Endodermal cell (in vitro differentiated cells): Measurements from ENCODE around the gene BGN. TPM values are rescaled to one million over a fixed set of nuclear protein-coding genes. Genes with fewer than 3 reads are reported as not detected.

Experiments
- DNase-seq: peaks from one replicate; pipeline ENCODE4 v3.0.0-alpha.2; 2017
- H3K27ac ChIP-seq: 2 replicates; pipeline ENCODE4 v1.5.1; 2013; ENCODE audit warnings: mild to moderate bottlenecking, low read depth, low read length, moderate library complexity
- H3K27me3 ChIP-seq: 2 replicates; pipeline ENCODE4 v1.6.1; 2013; ENCODE audit warnings: mild to moderate bottlenecking, low read length, moderate library complexity; ENCODE audit not compliant: insufficient read depth, control insufficient read depth, poor library complexity, severe bottlenecking
- H3K36me3 ChIP-seq: 2 replicates; pipeline ENCODE4 v1.7.0; 2013; ENCODE audit warnings: mild to moderate bottlenecking, low read length, moderate library complexity; ENCODE audit not compliant: control insufficient read depth, insufficient read depth
- H3K4me1 ChIP-seq: one replicate; pipeline ENCODE4 v1.7.0; 2013; ENCODE audit warnings: low read length; ENCODE audit not compliant: control insufficient read depth, insufficient read depth
- H3K4me3 ChIP-seq: 2 replicates; pipeline ENCODE4 v1.5.1; 2013; ENCODE audit warnings: mild to moderate bottlenecking, low read length, moderate library complexity
- H3K9ac ChIP-seq: 2 replicates; pipeline ENCODE4 v1.6.1; 2013; ENCODE audit warnings: mild to moderate bottlenecking, low read length, moderate library complexity; ENCODE audit not compliant: poor library complexity, severe bottlenecking; ENCODE audit errors: extremely low read depth
- H3K9me3 ChIP-seq: 2 replicates; pipeline ENCODE4 v1.6.1; 2013; ENCODE audit warnings: mild to moderate bottlenecking, low read length, moderate library complexity; ENCODE audit not compliant: control insufficient read depth
- H3K27ac Mint-ChIP-seq: 2 replicates; pipeline ENCODE4 v1.8.0; 2020; ENCODE audit warnings: mixed read lengths
- H3K27me3 Mint-ChIP-seq: 2 replicates; pipeline ENCODE4 v1.8.0; 2021; ENCODE audit warnings: mild to moderate bottlenecking, mixed read lengths; ENCODE audit not compliant: insufficient read depth
- H3K36me3 Mint-ChIP-seq: 2 replicates; pipeline ENCODE4 v1.8.0; 2020; ENCODE audit warnings: low read depth, mixed read lengths
- H3K4me1 Mint-ChIP-seq: 2 replicates; pipeline ENCODE4 v1.8.0; 2020; ENCODE audit warnings: mixed read lengths
- H3K4me3 Mint-ChIP-seq: 2 replicates; pipeline ENCODE4 v1.8.0; 2020; ENCODE audit warnings: mild to moderate bottlenecking, moderate library complexity, mixed read lengths
- H3K9me3 Mint-ChIP-seq: 2 replicates; pipeline ENCODE4 v1.8.0; 2020; ENCODE audit warnings: mild to moderate bottlenecking, mixed read lengths
- WGBS, 2 experiments: methylation state at CpG; one replicate each; pipeline versions ENCODE4 v1.1.5 to v1.1.7; 2013; ENCODE audit warnings: missing lambda C conversion rate in 2 of 2, mixed read lengths in 1 of 2; ENCODE audit not compliant: insufficient coverage in 1 of 2, insufficient read length in 1 of 2; 5-methylcytosine and 5-hydroxymethylcytosine counted together
- total RNA-seq, 2 donors: library from RNA; stranded (reverse); fragmentation: NEBNext Ultra II Directional in 1 of 2; extraction: Animal tissue kit (Norgen Biotek cat#: 25700) in 1 of 2; gene quantifications; 2 replicates in 1 of 2; 3 replicates in 1 of 2; pipeline ENCODE4 v1.2.1, GENCODE V29; 2021
- TF ChIP-seq, protein P1 (sequence below): fragments of 200-600 bp; sonication (generic); conservative IDR thresholded peaks from 2 replicates; pipeline ENCODE4 v1.5.0; 2021; ENCODE audit warnings: antibody characterized with exemption, mild to moderate bottlenecking

Gene BGN
- total RNA-seq, 2 donors from 2014 or later = 1.2 to 1.6 TPM

DNA sequence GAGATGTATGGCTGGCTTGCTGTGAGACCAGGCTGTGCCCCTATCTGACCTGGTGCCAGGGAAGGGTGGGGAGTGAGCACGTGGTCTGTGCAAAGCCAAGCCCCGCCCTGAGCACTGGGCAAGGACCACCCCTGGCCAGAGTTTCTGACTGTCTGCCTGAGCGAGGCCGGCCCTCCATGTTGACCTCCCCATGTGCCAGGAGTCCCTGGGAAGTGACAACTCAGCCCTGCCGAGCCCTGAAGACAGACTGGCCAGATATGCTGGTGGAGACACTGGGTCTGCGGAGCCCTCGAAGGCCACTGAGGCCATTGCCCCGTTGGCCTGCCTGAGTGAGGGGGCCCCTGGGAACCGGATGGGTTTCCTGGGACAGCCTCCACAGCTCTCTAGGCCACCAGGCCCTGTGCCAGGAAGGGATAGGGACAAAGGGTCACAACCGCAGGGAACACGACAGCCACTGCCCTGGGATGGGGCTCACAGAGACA lies 7.1 kb upstream of the BGN start:
- H3K4me3 Mint-ChIP-seq = no peak overlapping the region
- no peaks in the 10 kb centered on the region for H3K36me3 Mint-ChIP-seq
- no peak overlapping the region for H3K27ac Mint-ChIP-seq
- peaks cover 45% of the 10 kb centered on the region for H3K9me3 Mint-ChIP-seq
- H3K9ac ChIP-seq = no peak overlapping the region
- H3K4me3 ChIP-seq = no peak overlapping the region
- H3K27me3 ChIP-seq = no peaks in the 10 kb centered on the region
- peaks cover 2% of the 10 kb centered on the region for H3K27me3 Mint-ChIP-seq
- TF ChIP-seq, protein P1, sequence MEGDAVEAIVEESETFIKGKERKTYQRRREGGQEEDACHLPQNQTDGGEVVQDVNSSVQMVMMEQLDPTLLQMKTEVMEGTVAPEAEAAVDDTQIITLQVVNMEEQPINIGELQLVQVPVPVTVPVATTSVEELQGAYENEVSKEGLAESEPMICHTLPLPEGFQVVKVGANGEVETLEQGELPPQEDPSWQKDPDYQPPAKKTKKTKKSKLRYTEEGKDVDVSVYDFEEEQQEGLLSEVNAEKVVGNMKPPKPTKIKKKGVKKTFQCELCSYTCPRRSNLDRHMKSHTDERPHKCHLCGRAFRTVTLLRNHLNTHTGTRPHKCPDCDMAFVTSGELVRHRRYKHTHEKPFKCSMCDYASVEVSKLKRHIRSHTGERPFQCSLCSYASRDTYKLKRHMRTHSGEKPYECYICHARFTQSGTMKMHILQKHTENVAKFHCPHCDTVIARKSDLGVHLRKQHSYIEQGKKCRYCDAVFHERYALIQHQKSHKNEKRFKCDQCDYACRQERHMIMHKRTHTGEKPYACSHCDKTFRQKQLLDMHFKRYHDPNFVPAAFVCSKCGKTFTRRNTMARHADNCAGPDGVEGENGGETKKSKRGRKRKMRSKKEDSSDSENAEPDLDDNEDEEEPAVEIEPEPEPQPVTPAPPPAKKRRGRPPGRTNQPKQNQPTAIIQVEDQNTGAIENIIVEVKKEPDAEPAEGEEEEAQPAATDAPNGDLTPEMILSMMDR = no peak
- no peaks in the 10 kb centered on the region for H3K9me3 ChIP-seq
- DNase-seq = no peak
- WGBS, 2 experiments = 91 to 100% methylated on average over 2 to 11 of the region's 11 CpGs
- no peaks in the 10 kb centered on the region for H3K36me3 ChIP-seq
- no peak overlapping the region for H3K27ac ChIP-seq
- no peaks in the 10 kb centered on the region for H3K4me1 Mint-ChIP-seq
- no peaks in the 10 kb centered on the region for H3K4me1 ChIP-seq

DNA sequence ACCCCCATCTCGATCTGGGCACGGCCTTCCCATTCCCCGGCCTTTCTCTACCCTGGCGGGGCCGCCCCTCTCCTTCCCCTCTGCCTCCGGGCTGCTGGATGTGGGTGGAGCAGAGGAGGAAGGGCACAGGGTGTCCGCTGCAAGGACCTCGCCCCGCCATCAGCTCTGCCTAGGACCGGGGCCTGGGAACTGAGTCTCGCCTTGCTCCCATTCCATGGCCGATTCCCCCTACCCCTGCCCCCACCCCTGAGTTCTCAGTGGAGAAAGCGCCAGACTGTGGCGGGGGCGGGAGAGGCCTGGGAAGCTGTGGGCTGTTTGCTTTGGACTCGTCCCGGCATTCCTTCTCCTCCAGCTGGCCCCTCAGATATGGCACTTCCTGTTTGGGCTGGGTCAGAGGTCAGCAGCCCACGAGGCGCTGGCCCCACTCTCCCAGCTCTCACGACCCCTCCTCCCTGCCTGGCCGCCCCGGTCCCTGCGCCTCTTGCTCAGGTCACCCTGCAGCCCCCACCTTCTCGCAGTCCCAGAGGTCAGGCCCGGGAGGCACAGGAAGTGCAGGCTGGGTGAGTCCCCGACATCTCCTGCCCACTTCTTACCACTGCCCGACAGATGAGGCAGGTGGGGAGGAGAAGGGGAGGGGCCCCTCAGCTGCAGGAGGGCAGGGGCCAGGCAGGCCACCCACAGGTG lies 6.4 kb upstream of the BGN start:
- Histone ChIP-seq H3K4me3 (no peak overlapping the region), H3K27ac (no peak overlapping the region), H3K27me3 (no peaks in the 10 kb centered on the region), H3K36me3 (no peaks in the 10 kb centered on the region), H3K4me1 (no peaks in the 10 kb centered on the region), H3K9ac (no peak overlapping the region), H3K9me3 (no peaks in the 10 kb centered on the region)
- TF ChIP-seq, protein P1 = no peak
- Mint-ChIP-seq H3K4me3 (no peak overlapping the region), H3K27ac (no peak overlapping the region), H3K36me3 (no peaks in the 10 kb centered on the region), H3K27me3 (peaks cover 2% of the 10 kb centered on the region), H3K9me3 (peaks cover 51% of the 10 kb centered on the region), H3K4me1 (no peaks in the 10 kb centered on the region)
- DNase-seq = peak; percentile 58
- 85% methylated on average over 16 of the region's 27 CpGs; no CpG with 5 or more reads in 1 of the 2 experiments for WGBS, 2 experiments

DNA sequence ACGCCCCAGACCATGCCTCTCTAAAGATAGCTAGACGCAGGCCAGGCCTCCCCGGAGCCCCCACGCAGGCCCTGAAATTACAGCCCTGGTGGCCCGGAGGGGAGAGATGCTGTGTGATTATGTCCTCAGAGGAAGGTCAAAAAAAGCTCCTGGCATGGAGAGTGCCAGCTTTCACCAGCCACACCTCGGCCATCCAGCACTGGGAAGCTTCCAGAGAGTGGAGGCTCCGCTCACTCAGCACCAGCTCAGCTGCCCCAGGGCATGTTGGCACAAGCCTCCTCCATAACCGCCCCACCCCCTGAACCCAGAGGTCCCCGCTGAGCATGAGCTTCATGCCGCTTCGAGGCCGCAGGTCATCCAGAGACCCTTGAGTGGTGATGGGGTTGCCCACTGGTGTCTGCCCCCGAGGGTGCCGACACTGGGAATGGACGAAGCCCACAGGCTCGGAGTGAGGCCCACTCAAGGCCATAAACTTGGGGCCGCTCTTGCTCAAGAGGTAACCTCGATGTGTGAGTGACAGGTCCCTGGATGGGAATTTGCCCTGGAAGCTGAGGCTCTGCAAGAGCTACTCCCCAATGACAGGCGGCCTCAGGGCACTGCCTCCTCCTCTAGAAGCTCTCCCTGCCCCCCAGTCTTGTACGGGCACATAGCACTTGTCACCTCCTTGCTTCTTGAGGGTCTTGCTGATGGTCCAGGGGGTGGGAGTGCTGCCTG lies 4.4 kb upstream of the BGN start:
- Mint-ChIP-seq H3K27ac (no peak overlapping the region), H3K36me3 (no peaks in the 10 kb centered on the region), H3K4me1 (no peaks in the 10 kb centered on the region), H3K4me3 (no peak overlapping the region), H3K27me3 (peaks cover 2% of the 10 kb centered on the region), H3K9me3 (peaks cover 58% of the 10 kb centered on the region)
- Histone ChIP-seq H3K4me3 (no peak overlapping the region), H3K27me3 (no peaks in the 10 kb centered on the region), H3K9ac (no peak overlapping the region), H3K9me3 (no peaks in the 10 kb centered on the region), H3K27ac (no peak overlapping the region), H3K36me3 (no peaks in the 10 kb centered on the region), H3K4me1 (no peaks in the 10 kb centered on the region)
- WGBS, 2 experiments = 96% methylated on average over 20 of the region's 20 CpGs; no CpG with 5 or more reads in 1 of the 2 experiments
- no peak for DNase-seq
- TF ChIP-seq, protein P1 = no peak
